Endodermal cell (in vitro differentiated cells): ENCODE data around the gene SAMD8. TPM values are rescaled to one million over a fixed set of nuclear protein-coding genes. Genes with fewer than 3 reads are reported as not detected.
A peak's percentile ranks its signal among the peaks of the same experiment; 100 is the strongest.

Source experiments
- DNase-seq: peaks from one replicate; pipeline ENCODE4 v3.0.0-alpha.2; 2017
- H3K27ac ChIP-seq: 2 replicates; pipeline ENCODE4 v1.5.1; 2013; ENCODE audit warnings: mild to moderate bottlenecking, low read depth, low read length, moderate library complexity
- H3K27me3 ChIP-seq: 2 replicates; pipeline ENCODE4 v1.6.1; 2013; ENCODE audit warnings: mild to moderate bottlenecking, low read length, moderate library complexity; ENCODE audit not compliant: insufficient read depth, control insufficient read depth, poor library complexity, severe bottlenecking
- H3K36me3 ChIP-seq: 2 replicates; pipeline ENCODE4 v1.7.0; 2013; ENCODE audit warnings: mild to moderate bottlenecking, low read length, moderate library complexity; ENCODE audit not compliant: control insufficient read depth, insufficient read depth
- H3K4me1 ChIP-seq: one replicate; pipeline ENCODE4 v1.7.0; 2013; ENCODE audit warnings: low read length; ENCODE audit not compliant: control insufficient read depth, insufficient read depth
- H3K4me3 ChIP-seq: 2 replicates; pipeline ENCODE4 v1.5.1; 2013; ENCODE audit warnings: mild to moderate bottlenecking, low read length, moderate library complexity
- H3K9ac ChIP-seq: 2 replicates; pipeline ENCODE4 v1.6.1; 2013; ENCODE audit warnings: mild to moderate bottlenecking, low read length, moderate library complexity; ENCODE audit not compliant: poor library complexity, severe bottlenecking; ENCODE audit errors: extremely low read depth
- H3K9me3 ChIP-seq: 2 replicates; pipeline ENCODE4 v1.6.1; 2013; ENCODE audit warnings: mild to moderate bottlenecking, low read length, moderate library complexity; ENCODE audit not compliant: control insufficient read depth
- H3K27ac Mint-ChIP-seq: 2 replicates; pipeline ENCODE4 v1.8.0; 2020; ENCODE audit warnings: mixed read lengths
- H3K27me3 Mint-ChIP-seq: 2 replicates; pipeline ENCODE4 v1.8.0; 2021; ENCODE audit warnings: mild to moderate bottlenecking, mixed read lengths; ENCODE audit not compliant: insufficient read depth
- H3K36me3 Mint-ChIP-seq: 2 replicates; pipeline ENCODE4 v1.8.0; 2020; ENCODE audit warnings: low read depth, mixed read lengths
- H3K4me1 Mint-ChIP-seq: 2 replicates; pipeline ENCODE4 v1.8.0; 2020; ENCODE audit warnings: mixed read lengths
- H3K4me3 Mint-ChIP-seq: 2 replicates; pipeline ENCODE4 v1.8.0; 2020; ENCODE audit warnings: mild to moderate bottlenecking, moderate library complexity, mixed read lengths
- H3K9me3 Mint-ChIP-seq: 2 replicates; pipeline ENCODE4 v1.8.0; 2020; ENCODE audit warnings: mild to moderate bottlenecking, mixed read lengths
- CTCF ChIP-seq: fragments of 200-600 bp; sonication (generic); conservative IDR thresholded peaks from 2 replicates; pipeline ENCODE4 v1.5.0; 2021; ENCODE audit warnings: antibody characterized with exemption, mild to moderate bottlenecking
- WGBS, 2 experiments: methylation state at CpG; one replicate each; pipeline versions ENCODE4 v1.1.5 to v1.1.7; 2013; ENCODE audit warnings: missing lambda C conversion rate in 2 of 2, mixed read lengths in 1 of 2; ENCODE audit not compliant: insufficient coverage in 1 of 2, insufficient read length in 1 of 2; 5-methylcytosine and 5-hydroxymethylcytosine counted together
- total RNA-seq, 2 donors: library from RNA; stranded (reverse); fragmentation: NEBNext Ultra II Directional in 1 of 2; extraction: Animal tissue kit (Norgen Biotek cat#: 25700) in 1 of 2; gene quantifications; 2 replicates in 1 of 2; 3 replicates in 1 of 2; pipeline ENCODE4 v1.2.1, GENCODE V29; 2021

SAMD8 gene
- total RNA-seq, 2 donors from 2014 or later = 25.9 to 31.7 TPM

- H3K27me3 Mint-ChIP-seq = peaks cover 32% of the 10 kb centered on the region
- Histone ChIP-seq H3K9me3 (no peaks in the 10 kb centered on the region), H3K27ac (no peak overlapping the region), H3K36me3 (no peaks in the 10 kb centered on the region), H3K4me1 (no peaks in the 10 kb centered on the region), H3K27me3 (no peaks in the 10 kb centered on the region), H3K4me3 (no peak overlapping the region), H3K9ac (no peak overlapping the region)
- peaks cover 6% of the 10 kb centered on the region for H3K4me1 Mint-ChIP-seq
- TF ChIP-seq CTCF = no peak
- no peaks in the 10 kb centered on the region for H3K9me3 Mint-ChIP-seq
- no peak for DNase-seq
- H3K36me3 Mint-ChIP-seq = no peaks in the 10 kb centered on the region
- no peak overlapping the region for H3K27ac Mint-ChIP-seq
- no peak overlapping the region for H3K4me3 Mint-ChIP-seq
Observed at GRCh38 chr10:75096749-75097148, 14.7 kb upstream of the SAMD8 start.

GRCh38 chr10:75097666-75098285 lies 13.7 kb upstream of the SAMD8 start:
- Histone ChIP-seq H3K9me3 (no peaks in the 10 kb centered on the region), H3K4me3 (no peak overlapping the region), H3K4me1 (no peaks in the 10 kb centered on the region), H3K36me3 (no peaks in the 10 kb centered on the region), H3K27me3 (no peaks in the 10 kb centered on the region), H3K9ac (no peak overlapping the region), H3K27ac (no peak overlapping the region)
- H3K27ac Mint-ChIP-seq = no peak overlapping the region
- no peak overlapping the region for H3K4me3 Mint-ChIP-seq
- TF ChIP-seq CTCF = peak; percentile 81
- no peaks in the 10 kb centered on the region for H3K9me3 Mint-ChIP-seq
- peaks cover 28% of the 10 kb centered on the region for H3K27me3 Mint-ChIP-seq
- peaks cover 6% of the 10 kb centered on the region for H3K4me1 Mint-ChIP-seq
- DNase-seq = peak; percentile 80
- 94 to 100% methylated on average over 5 to 11 of the region's 11 CpGs for WGBS, 2 experiments
- no peaks in the 10 kb centered on the region for H3K36me3 Mint-ChIP-seq

GRCh38 chr10:75098902-75099673 lies 12.4 kb upstream of the SAMD8 start:
- Histone ChIP-seq H3K4me1 (no peaks in the 10 kb centered on the region), H3K9me3 (no peaks in the 10 kb centered on the region), H3K36me3 (no peaks in the 10 kb centered on the region), H3K27ac (no peak overlapping the region), H3K4me3 (no peak overlapping the region), H3K9ac (no peak overlapping the region), H3K27me3 (no peaks in the 10 kb centered on the region)
- Mint-ChIP-seq H3K27ac (no peak overlapping the region), H3K27me3 (peaks cover 17% of the 10 kb centered on the region), H3K4me3 (no peak overlapping the region), H3K9me3 (no peaks in the 10 kb centered on the region), H3K4me1 (peaks cover 6% of the 10 kb centered on the region), H3K36me3 (no peaks in the 10 kb centered on the region)
- 91% methylated on average over 7 to 14 of the region's 14 CpGs for WGBS, 2 experiments
- no peak for DNase-seq
- no peak for TF ChIP-seq CTCF
